Hepatocyte (in vitro differentiated cells): Measurements from ENCODE around the gene ARHGEF18. TPM values are rescaled to one million over a fixed set of nuclear protein-coding genes. Genes with fewer than 3 reads are reported as not detected.

Source experiments
- DNase-seq: peaks from one replicate; pipeline ENCODE4 v3.0.0-alpha.2; 2016; ENCODE audit warnings: low spot score
- H2AFZ ChIP-seq: fragments of 200-600 bp; sonication (generic); 2 replicates; pipeline ENCODE4 v1.6.0; 2016; ENCODE audit warnings: antibody characterized with exemption, mild to moderate bottlenecking
- H3K27ac ChIP-seq: fragments of 200-600 bp; sonication (generic); 2 replicates; pipeline ENCODE4 v1.5.1; 2016; ENCODE audit warnings: mild to moderate bottlenecking
- H3K27me3 ChIP-seq: fragments of 200-600 bp; sonication (generic); 2 replicates; pipeline ENCODE4 v1.6.1; 2016
- H3K36me3 ChIP-seq: fragments of 200-600 bp; sonication (generic); replicated peaks from 2 replicates; pipeline ENCODE4 v1.5.1; 2016; ENCODE audit warnings: low read depth; ENCODE audit not compliant: insufficient read depth
- H3K4me1 ChIP-seq: fragments of 200-600 bp; sonication (generic); 2 replicates; pipeline ENCODE4 v1.5.1; 2016; ENCODE audit warnings: mild to moderate bottlenecking, moderate library complexity; ENCODE audit not compliant: insufficient read depth
- H3K4me2 ChIP-seq: fragments of 200-600 bp; sonication (generic); 2 replicates; pipeline ENCODE4 v1.6.0; 2016
- H3K4me3 ChIP-seq: fragments of 200-600 bp; sonication (generic); 2 replicates; pipeline ENCODE4 v1.5.1; 2016; ENCODE audit warnings: mild to moderate bottlenecking
- H3K79me2 ChIP-seq: fragments of 200-600 bp; sonication (generic); 2 replicates; pipeline ENCODE4 v1.6.0; 2017; ENCODE audit warnings: mild to moderate bottlenecking
- H3K9me2 ChIP-seq: fragments of 200-600 bp; sonication (generic); replicated peaks from 2 replicates; pipeline ENCODE4 v1.6.0; 2017; ENCODE audit warnings: mild to moderate bottlenecking; ENCODE audit not compliant: insufficient read depth
- H3K9me3 ChIP-seq: fragments of 200-600 bp; sonication (generic); 2 replicates; pipeline ENCODE4 v1.5.1; 2016; ENCODE audit warnings: low read depth, mild to moderate bottlenecking
- H4K20me1 ChIP-seq: fragments of 200-600 bp; sonication (generic); 2 replicates; pipeline ENCODE4 v1.6.0; 2016; ENCODE audit warnings: mild to moderate bottlenecking; ENCODE audit not compliant: insufficient read depth, poor library complexity, severe bottlenecking
- EZH2 ChIP-seq: fragments of 200-600 bp; sonication (generic); IDR thresholded peaks from 2 replicates; pipeline ENCODE4 v1.6.1; 2016; ENCODE audit warnings: antibody characterized with exemption, mild to moderate bottlenecking, borderline replicate concordance
- EZH2phosphoT487 ChIP-seq: fragments of 200-600 bp; sonication (generic); IDR thresholded peaks from one replicate; pipeline ENCODE4 v1.6.1; 2018; ENCODE audit warnings: antibody characterized with exemption, mild to moderate bottlenecking, low read depth, moderate library complexity; ENCODE audit not compliant: unreplicated experiment, severe bottlenecking
- WGBS: methylation state at CpG from one replicate; pipeline ENCODE4 v1.1.6; 2016; ENCODE audit warnings: low lambda C conversion rate; ENCODE audit errors: missing lambda C conversion rate; 5-methylcytosine and 5-hydroxymethylcytosine counted together
- polyA plus RNA-seq: library from polyadenylated mRNA; unstranded; fragments of >200 nt; fragmentation: Nextera tagmentation; extraction: Ambion mirVana; gene quantifications from 2 replicates; pipeline ENCODE4 v1.2.1, GENCODE V29; 2016
- total RNA-seq: library from RNA; depleted of rRNA; stranded (reverse); fragments of >200 nt; gene quantifications from 2 replicates; pipeline ENCODE4 v1.2.3, GENCODE V29; 2014
- TF ChIP-seq, protein P1 (sequence below): fragments of 200-600 bp; sonication (generic); IDR thresholded peaks from 2 replicates; pipeline ENCODE4 v1.5.1; 2016; ENCODE audit warnings: antibody characterized with exemption, mild to moderate bottlenecking; ENCODE audit not compliant: poor library complexity

Gene ARHGEF18
- total and polyA plus RNA-seq, 2 experiments from 2014 or later, result 36.7 to 50.3 TPM

DNA sequence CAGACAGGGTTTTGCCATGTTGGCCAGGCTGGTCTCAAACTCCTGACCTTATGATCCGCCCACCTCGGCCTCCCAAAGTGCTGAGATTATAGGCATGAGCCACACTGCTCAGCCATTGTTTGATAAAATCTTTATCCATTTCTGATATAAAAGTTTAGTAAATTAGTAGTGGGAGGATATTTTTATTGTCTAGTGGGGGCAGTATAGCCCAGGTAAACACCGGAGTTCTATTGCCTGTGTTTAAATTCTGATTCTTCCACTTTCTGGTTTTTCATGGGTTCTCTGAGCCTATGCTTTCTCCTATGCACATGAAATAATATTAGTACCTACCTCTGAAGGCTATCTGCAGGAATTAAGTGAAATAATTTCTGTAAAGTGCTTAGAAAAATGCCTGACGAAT, 20.1 kb upstream of the ARHGEF18 start:
- H3K4me1 ChIP-seq, result no peaks in the 10 kb centered on the region
- H2AFZ ChIP-seq, result no peak overlapping the region
- WGBS, result 97% methylated on average over 4 of the region's 4 CpGs
- H3K79me2 ChIP-seq, result no peaks in the 10 kb centered on the region
- no peaks in the 10 kb centered on the region for H3K36me3 ChIP-seq
- H3K9me2 ChIP-seq, result no peaks in the 10 kb centered on the region
- no peak overlapping the region for H3K4me2 ChIP-seq
- no peaks in the 10 kb centered on the region for H4K20me1 ChIP-seq
- no peak overlapping the region for H3K27ac ChIP-seq
- H3K27me3 ChIP-seq, result no peaks in the 10 kb centered on the region
- no peak overlapping the region for H3K4me3 ChIP-seq
- TF ChIP-seq EZH2, result no peak
- no peak for TF ChIP-seq EZH2phosphoT487
- TF ChIP-seq, protein P1, sequence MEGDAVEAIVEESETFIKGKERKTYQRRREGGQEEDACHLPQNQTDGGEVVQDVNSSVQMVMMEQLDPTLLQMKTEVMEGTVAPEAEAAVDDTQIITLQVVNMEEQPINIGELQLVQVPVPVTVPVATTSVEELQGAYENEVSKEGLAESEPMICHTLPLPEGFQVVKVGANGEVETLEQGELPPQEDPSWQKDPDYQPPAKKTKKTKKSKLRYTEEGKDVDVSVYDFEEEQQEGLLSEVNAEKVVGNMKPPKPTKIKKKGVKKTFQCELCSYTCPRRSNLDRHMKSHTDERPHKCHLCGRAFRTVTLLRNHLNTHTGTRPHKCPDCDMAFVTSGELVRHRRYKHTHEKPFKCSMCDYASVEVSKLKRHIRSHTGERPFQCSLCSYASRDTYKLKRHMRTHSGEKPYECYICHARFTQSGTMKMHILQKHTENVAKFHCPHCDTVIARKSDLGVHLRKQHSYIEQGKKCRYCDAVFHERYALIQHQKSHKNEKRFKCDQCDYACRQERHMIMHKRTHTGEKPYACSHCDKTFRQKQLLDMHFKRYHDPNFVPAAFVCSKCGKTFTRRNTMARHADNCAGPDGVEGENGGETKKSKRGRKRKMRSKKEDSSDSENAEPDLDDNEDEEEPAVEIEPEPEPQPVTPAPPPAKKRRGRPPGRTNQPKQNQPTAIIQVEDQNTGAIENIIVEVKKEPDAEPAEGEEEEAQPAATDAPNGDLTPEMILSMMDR, result no peak
- no peaks in the 10 kb centered on the region for H3K9me3 ChIP-seq
- DNase-seq, result no peak

DNA sequence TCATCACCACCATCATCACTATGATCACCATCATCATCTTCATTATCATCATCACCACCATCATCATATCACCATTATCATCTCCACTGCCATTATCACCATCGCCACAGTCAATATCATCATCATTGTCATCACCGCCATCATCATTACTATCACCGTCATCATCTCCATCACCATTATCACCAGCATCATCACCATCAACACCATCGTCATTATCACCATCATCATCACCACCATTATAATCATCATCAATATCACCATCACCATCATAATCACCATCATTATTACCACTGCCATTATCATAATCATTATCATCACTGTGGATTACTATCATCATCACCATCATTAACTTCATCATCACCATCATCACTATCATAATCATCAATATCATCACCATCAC, 17.3 kb upstream of the ARHGEF18 start:
- TF ChIP-seq, protein P1, result no peak
- no peak for TF ChIP-seq EZH2phosphoT487
- no peak for TF ChIP-seq EZH2
- WGBS, result 98% methylated on average over 4 of the region's 4 CpGs
- no peaks in the 10 kb centered on the region for H3K36me3 ChIP-seq
- no peak overlapping the region for H3K4me2 ChIP-seq
- H3K27ac ChIP-seq, result no peak overlapping the region
- no peaks in the 10 kb centered on the region for H3K79me2 ChIP-seq
- no peaks in the 10 kb centered on the region for H3K9me3 ChIP-seq
- H2AFZ ChIP-seq, result no peak overlapping the region
- no peaks in the 10 kb centered on the region for H4K20me1 ChIP-seq
- DNase-seq, result no peak
- H3K4me1 ChIP-seq, result no peaks in the 10 kb centered on the region
- H3K4me3 ChIP-seq, result no peak overlapping the region
- no peaks in the 10 kb centered on the region for H3K9me2 ChIP-seq
- H3K27me3 ChIP-seq, result no peaks in the 10 kb centered on the region

DNA sequence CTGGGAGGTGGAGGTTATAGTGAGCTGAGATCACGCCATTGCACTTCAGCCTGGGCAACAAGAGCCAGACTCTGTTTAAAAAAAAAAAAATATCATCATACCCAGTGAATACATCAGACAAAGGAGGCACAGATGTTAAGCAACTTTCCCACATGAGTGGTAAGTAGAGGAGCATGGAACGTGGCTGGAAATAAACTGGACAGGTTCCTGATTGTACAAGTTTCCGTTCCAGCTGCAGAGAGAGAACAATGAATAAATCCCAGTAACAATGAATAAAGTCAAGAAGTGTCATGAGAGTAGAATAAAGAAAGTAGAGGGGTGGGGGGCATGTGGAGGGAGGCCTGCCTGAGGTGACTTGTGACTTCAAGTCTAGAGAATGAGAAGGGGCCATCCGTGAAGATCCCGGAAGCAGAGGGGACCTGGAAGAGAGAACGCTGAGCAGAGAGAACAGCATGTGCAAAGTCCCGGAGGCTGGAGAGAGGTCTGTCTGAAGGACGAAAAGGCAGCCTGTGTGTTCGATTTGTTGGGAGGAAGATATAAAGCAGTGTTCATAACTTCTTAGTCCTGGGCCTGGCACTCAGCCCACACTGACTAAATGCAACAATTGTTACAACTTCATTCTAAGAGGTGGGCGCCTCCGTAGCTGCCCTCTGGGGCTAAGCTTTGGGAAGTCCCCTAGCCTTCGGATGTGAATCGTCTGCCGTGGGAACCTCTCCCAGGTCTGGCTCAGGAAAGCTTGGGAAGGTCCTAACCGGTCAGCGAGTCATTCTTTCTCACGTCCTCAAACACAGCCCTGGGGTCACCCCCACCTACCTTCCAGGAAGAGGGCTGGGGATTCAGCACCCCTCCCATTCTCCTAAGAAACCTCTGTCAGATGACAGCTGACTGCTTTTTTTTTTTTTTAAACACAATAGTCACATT, 15.3 kb upstream of the ARHGEF18 start:
- H3K4me1 ChIP-seq, result no peaks in the 10 kb centered on the region
- no peak for DNase-seq
- no peak overlapping the region for H3K4me2 ChIP-seq
- H3K36me3 ChIP-seq, result no peaks in the 10 kb centered on the region
- H4K20me1 ChIP-seq, result no peaks in the 10 kb centered on the region
- H3K27me3 ChIP-seq, result no peaks in the 10 kb centered on the region
- H3K27ac ChIP-seq, result no peak overlapping the region
- TF ChIP-seq, protein P1, result no peak
- TF ChIP-seq EZH2phosphoT487, result no peak
- no peak for TF ChIP-seq EZH2
- H3K9me2 ChIP-seq, result no peaks in the 10 kb centered on the region
- no peaks in the 10 kb centered on the region for H3K79me2 ChIP-seq
- no peak overlapping the region for H2AFZ ChIP-seq
- no peaks in the 10 kb centered on the region for H3K9me3 ChIP-seq
- no peak overlapping the region for H3K4me3 ChIP-seq
- 88% methylated on average over 17 of the region's 17 CpGs for WGBS
